Liver (tissue), 3 donors: ENCODE measurements around the gene NTMT2.

Experiments
- EGR1 ChIP-seq, 2 donors: IDR thresholded peaks; 2 replicates each; pipeline ENCODE4 v1.6.1; 2016 to 2018; ENCODE audit warnings: antibody characterized with exemption in 2 of 2, low read depth in 2 of 2
- FOXA1 ChIP-seq: IDR thresholded peaks from 2 replicates; pipeline ENCODE4 v1.6.1; 2016; ENCODE audit warnings: antibody characterized with exemption
- RAD21 ChIP-seq, 2 donors: IDR thresholded peaks; 2 replicates each; pipeline ENCODE4 v1.6.1; 2016; ENCODE audit warnings: antibody characterized with exemption in 2 of 2, mild to moderate bottlenecking in 2 of 2
- TAF1 ChIP-seq: conservative IDR thresholded peaks from 2 replicates; pipeline ENCODE4 v1.6.1; 2016; ENCODE audit warnings: antibody characterized with exemption, mild to moderate bottlenecking
- YY1 ChIP-seq: IDR thresholded peaks from 2 replicates; pipeline ENCODE4 v1.6.1; 2016; ENCODE audit warnings: antibody characterized with exemption, mild to moderate bottlenecking
- TF ChIP-seq, protein P1 (sequence below): IDR thresholded peaks from 2 replicates; pipeline ENCODE4 v1.6.1; 2016; ENCODE audit warnings: antibody characterized with exemption
- TF ChIP-seq, protein P2 (sequence below): fragments of 150-350 bp; IDR thresholded peaks from 2 replicates; pipeline ENCODE4 v1.5.1; 2017; ENCODE audit warnings: improper control_type of control experiment, low read depth, low read length; ENCODE audit not compliant: missing input control
- TF ChIP-seq, protein P3 (sequence below): IDR thresholded peaks from 2 replicates; pipeline ENCODE4 v1.6.1; 2016; ENCODE audit warnings: antibody characterized with exemption
- TF ChIP-seq, protein P4 (sequence below): IDR thresholded peaks from 2 replicates; pipeline ENCODE4 v1.6.1; 2016; ENCODE audit warnings: antibody characterized with exemption
- TF ChIP-seq, protein P5 (sequence below): IDR thresholded peaks from 2 replicates; pipeline ENCODE4 v1.6.1; 2016; ENCODE audit warnings: antibody characterized with exemption, mild to moderate bottlenecking
- donor health status: healthy.
- donor health status: healthy.

DNA sequence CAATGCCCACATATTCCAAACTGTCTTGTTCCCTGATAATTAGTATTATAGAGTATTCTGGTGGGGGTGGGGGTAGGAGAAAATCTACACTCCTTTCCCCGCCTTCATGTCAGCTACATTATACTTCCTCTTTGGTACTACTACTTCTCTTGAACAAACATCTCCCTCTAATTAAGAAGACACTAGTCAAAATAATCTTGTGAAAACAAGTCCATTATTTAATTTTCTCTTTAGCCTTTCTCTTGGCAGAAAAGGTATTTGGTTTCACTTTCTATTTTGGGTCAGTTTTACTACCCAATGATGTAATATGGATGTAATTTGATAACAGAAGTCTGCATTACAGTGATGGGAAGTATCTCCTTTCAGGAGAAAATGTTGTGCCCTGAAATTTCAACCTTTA, 22.5 kb downstream of the NTMT2 start:
- TF ChIP-seq, protein P1, sequence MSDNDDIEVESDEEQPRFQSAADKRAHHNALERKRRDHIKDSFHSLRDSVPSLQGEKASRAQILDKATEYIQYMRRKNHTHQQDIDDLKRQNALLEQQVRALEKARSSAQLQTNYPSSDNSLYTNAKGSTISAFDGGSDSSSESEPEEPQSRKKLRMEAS = no peak
- TF ChIP-seq, protein P2, sequence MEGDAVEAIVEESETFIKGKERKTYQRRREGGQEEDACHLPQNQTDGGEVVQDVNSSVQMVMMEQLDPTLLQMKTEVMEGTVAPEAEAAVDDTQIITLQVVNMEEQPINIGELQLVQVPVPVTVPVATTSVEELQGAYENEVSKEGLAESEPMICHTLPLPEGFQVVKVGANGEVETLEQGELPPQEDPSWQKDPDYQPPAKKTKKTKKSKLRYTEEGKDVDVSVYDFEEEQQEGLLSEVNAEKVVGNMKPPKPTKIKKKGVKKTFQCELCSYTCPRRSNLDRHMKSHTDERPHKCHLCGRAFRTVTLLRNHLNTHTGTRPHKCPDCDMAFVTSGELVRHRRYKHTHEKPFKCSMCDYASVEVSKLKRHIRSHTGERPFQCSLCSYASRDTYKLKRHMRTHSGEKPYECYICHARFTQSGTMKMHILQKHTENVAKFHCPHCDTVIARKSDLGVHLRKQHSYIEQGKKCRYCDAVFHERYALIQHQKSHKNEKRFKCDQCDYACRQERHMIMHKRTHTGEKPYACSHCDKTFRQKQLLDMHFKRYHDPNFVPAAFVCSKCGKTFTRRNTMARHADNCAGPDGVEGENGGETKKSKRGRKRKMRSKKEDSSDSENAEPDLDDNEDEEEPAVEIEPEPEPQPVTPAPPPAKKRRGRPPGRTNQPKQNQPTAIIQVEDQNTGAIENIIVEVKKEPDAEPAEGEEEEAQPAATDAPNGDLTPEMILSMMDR = no peak
- TF ChIP-seq, protein P3, sequence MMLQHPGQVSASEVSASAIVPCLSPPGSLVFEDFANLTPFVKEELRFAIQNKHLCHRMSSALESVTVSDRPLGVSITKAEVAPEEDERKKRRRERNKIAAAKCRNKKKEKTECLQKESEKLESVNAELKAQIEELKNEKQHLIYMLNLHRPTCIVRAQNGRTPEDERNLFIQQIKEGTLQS = peak; percentile 35
- no peak for TF ChIP-seq TAF1
- no peak for TF ChIP-seq YY1
- no peak for TF ChIP-seq RAD21 (IDR thresholded peaks at IDR 0.05)
- TF ChIP-seq, protein P4, sequence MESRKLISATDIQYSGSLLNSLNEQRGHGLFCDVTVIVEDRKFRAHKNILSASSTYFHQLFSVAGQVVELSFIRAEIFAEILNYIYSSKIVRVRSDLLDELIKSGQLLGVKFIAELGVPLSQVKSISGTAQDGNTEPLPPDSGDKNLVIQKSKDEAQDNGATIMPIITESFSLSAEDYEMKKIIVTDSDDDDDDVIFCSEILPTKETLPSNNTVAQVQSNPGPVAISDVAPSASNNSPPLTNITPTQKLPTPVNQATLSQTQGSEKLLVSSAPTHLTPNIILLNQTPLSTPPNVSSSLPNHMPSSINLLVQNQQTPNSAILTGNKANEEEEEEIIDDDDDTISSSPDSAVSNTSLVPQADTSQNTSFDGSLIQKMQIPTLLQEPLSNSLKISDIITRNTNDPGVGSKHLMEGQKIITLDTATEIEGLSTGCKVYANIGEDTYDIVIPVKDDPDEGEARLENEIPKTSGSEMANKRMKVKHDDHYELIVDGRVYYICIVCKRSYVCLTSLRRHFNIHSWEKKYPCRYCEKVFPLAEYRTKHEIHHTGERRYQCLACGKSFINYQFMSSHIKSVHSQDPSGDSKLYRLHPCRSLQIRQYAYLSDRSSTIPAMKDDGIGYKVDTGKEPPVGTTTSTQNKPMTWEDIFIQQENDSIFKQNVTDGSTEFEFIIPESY = no peak
- TF ChIP-seq, protein P5, sequence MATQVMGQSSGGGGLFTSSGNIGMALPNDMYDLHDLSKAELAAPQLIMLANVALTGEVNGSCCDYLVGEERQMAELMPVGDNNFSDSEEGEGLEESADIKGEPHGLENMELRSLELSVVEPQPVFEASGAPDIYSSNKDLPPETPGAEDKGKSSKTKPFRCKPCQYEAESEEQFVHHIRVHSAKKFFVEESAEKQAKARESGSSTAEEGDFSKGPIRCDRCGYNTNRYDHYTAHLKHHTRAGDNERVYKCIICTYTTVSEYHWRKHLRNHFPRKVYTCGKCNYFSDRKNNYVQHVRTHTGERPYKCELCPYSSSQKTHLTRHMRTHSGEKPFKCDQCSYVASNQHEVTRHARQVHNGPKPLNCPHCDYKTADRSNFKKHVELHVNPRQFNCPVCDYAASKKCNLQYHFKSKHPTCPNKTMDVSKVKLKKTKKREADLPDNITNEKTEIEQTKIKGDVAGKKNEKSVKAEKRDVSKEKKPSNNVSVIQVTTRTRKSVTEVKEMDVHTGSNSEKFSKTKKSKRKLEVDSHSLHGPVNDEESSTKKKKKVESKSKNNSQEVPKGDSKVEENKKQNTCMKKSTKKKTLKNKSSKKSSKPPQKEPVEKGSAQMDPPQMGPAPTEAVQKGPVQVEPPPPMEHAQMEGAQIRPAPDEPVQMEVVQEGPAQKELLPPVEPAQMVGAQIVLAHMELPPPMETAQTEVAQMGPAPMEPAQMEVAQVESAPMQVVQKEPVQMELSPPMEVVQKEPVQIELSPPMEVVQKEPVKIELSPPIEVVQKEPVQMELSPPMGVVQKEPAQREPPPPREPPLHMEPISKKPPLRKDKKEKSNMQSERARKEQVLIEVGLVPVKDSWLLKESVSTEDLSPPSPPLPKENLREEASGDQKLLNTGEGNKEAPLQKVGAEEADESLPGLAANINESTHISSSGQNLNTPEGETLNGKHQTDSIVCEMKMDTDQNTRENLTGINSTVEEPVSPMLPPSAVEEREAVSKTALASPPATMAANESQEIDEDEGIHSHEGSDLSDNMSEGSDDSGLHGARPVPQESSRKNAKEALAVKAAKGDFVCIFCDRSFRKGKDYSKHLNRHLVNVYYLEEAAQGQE = no peak
- no peak for TF ChIP-seq EGR1 (IDR thresholded peaks at IDR 0.05; ENCODE audit: low read depth in 2 of 2)
- TF ChIP-seq FOXA1 = no peak
